GM18907 (cell line): ENCODE measurements around the gene ATP11C.

Source experiments
- ATAC-seq: cut with Tn5 transposase; IDR thresholded peaks from one replicate; pipeline ENCODE4 v1.9.1; 2021; ENCODE audit warnings: mild to moderate bottlenecking, moderate library complexity; ENCODE audit not compliant: unreplicated experiment

ATP11C gene

GRCh38 chrX:139815771-139816170, 117.1 kb downstream of the ATP11C start:
- ATAC-seq, result no peak

- ATAC-seq, result peak; percentile 56
Measured at GRCh38 chrX:139811942-139812629, 120.8 kb downstream of the ATP11C start.

DNA sequence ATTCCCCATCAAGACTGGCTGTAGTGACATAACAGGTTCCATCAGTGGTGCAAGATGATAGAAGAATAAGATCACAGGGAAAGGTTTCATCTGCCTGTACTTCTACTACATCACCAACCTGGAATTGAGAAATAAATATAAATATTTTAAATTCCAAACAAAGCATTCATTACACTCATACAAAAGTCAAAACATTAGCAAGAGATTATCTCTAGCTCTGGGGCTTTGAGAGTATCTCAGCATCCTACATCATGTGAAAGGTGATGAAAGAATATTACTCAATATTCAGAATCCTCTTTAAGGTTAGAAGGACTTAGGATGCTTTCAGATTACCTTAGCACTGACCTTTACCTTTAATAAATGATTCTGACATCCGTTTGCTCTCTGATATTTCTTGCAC, 128.4 kb downstream of the ATP11C start:
- no peak for ATAC-seq

- no peak for ATAC-seq
Measured at GRCh38 chrX:139803224-139803623, 129.6 kb downstream of the ATP11C start.

DNA sequence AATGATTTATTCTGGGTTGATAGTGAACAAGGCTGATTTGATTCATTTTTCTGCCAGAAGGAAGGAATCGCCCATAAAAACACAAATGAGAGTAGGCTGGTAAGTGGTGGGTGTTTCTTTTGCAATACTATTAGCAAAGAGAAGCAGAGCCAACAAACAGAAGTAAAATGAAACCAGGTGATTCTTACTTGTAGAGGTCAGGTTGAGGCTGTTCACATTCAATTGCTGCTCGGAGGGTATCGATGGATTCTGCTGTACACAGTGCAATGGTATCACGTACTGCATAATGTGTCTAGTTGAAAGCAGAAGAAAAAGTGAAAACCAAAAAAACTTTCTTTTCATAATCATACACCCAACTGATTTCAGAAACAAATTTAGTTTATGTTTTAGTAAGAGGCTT, 130.8 kb downstream of the ATP11C start:
- ATAC-seq, result no peak

DNA sequence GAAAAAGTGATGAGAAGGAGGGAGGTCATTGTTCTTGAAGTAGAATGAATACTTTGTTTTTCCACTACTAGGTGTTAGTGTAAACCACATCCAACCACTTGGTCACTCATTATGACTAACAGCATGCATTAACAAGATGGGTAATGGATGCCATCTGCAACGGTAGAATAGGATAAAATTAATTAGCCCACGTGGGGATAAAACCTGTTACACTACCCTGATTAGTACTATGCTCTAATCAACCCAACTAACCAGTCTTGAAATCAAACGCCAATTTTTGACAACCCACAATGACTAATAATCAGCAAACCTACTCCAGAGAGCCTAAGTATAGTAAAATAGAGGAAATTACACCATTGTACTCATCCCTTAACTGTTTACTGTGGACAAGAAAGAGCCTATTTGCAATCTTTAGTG, 131.4 kb downstream of the ATP11C start:
- peak; percentile 83 for ATAC-seq

GRCh38 chrX:139798701-139799100, 134.2 kb downstream of the ATP11C start:
- no peak for ATAC-seq

DNA sequence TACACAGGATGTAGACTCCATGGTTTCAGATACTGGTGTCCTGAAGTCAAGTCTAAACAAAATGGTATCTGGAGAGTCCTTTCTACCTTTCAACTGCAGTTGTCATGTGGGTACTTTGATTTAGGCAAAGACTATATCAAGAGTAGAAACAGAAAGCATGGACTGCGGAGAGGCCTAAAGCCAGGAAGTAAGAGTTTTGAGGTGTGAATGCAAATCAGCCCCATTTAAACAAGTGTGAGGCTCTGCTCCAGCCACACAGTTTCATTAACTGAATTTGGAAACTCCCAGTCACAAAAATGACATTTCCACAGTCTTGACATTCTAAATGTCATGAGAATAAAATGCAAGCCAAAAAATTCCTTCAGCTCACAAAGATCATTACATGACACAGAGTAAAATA, 137.7 kb downstream of the ATP11C start:
- peak; percentile 98 for ATAC-seq

- ATAC-seq, result no peak
Measured at GRCh38 chrX:139787601-139788000, 145.3 kb downstream of the ATP11C start.

- peak; percentile 91 for ATAC-seq
Measured at GRCh38 chrX:139784807-139785206, 148.0 kb downstream of the ATP11C start.

DNA sequence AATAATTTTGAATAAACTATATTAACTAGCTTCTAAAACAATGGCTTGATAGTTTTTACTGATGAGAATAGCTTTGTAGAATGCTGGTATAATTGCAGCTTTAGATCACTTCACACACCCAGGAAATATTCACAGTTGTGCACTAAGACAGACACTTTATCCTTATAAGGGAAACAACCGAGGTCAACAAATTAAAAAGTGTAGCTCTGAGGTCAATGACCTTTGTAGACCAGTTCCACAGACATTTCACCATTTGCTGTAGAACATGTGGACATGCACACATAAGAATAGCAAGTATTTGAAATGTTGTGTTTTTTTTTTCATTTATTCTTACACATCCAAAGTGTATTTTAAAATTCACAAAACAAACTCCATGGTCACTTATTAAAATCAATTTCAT, 148.9 kb downstream of the ATP11C start:
- no peak for ATAC-seq

GRCh38 chrX:139783030-139783429, 149.8 kb downstream of the ATP11C start:
- ATAC-seq, result no peak

DNA sequence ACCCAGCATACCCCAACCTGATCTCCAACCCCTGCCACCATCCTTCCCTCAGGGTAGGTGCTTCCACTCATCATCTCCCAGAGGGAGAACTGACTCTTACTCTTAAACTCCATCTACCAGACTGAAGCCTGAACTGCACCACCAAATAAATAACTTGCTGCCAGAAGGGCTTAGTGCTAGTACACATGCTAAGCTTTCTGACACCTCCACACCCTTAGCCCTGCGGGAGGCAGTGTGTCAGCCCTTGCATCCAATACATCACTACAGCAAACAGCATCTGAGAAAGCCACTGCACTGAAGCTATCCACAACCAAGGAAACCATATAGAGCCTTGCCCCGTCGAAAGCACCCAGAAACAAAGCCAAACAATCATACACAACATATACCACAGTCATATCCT, 156.3 kb downstream of the ATP11C start:
- no peak for ATAC-seq

GRCh38 chrX:139770366-139770765, 162.5 kb downstream of the ATP11C start:
- ATAC-seq, result no peak

DNA sequence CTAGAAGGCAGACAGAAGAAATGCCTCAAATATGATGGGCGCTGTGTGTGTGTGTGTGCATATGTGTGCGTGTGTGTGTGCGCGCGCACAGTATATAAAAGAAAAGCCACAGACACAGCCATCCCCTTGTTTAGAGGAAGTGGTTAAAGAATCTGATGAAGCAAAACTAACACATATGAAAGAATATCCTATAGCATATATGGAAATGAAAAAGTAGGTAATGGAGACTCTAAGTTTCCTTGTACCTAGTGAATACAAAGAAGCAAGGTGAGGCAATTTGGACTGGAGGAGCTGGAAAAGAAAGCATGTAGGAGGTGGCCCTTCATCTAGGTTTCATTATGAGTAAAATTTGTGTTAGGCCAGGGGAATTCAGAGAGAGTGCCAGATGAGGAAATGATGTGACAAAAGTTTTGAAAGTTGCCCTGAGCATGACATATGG, 166.3 kb downstream of the ATP11C start:
- peak; percentile 79 for ATAC-seq

GRCh38 chrX:139762400-139763183, 170.3 kb downstream of the ATP11C start:
- ATAC-seq, result peak; percentile 59

- peak; percentile 55 for ATAC-seq
Measured at GRCh38 chrX:139759637-139760036, 173.2 kb downstream of the ATP11C start.

GRCh38 chrX:139758809-139759208, 174.0 kb downstream of the ATP11C start:
- no peak for ATAC-seq

GRCh38 chrX:139758250-139758649, 174.6 kb downstream of the ATP11C start:
- ATAC-seq, result no peak

DNA sequence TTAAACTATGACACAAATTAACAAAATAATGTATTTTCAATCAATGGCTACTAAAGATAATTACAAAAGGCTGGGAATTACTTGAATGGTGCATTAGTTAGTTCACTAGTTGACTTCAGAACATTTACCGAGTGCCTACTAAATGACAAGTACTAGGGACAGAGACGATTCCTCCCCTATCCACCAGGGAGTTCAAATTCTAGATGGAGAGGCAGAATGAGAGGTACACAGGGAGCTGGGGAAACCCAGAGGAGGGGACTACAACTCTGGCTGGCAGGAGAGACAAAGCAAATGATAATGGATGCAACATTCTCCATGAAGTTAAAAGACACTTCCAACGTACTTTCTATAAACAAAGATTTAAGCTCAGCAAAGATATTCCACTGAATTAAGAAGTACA, 181.8 kb downstream of the ATP11C start:
- ATAC-seq, result no peak

DNA sequence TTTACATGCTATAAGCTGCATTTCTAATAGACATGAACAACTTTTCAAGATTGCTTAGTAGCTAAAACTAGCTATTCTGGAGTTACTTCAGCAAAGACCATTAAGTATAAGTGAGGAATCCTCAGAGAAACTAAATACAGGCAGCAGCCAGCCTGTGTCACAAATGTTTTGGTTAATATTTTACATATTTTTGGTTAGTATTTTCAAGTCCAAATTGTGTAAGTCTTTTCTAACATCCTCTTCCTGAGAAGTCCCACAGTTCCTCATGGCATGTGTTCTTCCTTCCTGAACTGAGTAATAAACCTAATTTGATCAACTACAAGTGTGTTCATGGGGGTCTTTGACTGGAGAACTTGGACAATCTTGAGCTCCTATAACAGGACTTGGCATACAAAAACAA, 182.5 kb downstream of the ATP11C start:
- no peak for ATAC-seq

DNA sequence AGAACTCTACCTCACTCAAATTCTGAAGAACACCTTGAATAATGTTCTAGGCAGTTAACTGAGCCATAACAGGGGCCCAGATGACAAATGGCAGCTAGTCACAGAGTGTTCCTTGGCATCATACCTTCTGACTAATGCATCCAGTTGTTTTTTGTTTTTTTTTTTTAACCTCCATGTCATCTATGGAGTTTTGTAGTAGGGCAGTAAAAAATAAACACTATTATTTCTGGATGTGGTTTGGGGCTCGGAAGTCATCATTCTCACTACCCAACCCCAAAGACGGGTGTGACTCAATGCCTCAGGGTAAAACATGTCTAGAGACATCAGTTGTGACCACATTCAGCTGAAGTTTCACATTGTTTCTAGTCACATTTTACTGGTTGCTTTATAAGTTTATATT, 193.7 kb downstream of the ATP11C start:
- ATAC-seq, result peak; percentile 76
